Body of pancreas (tissue), 4 donors: ENCODE data around the gene NDUFAB1. TPM values are rescaled to one million over a fixed set of nuclear protein-coding genes. Genes with fewer than 3 reads are reported as not detected.

Source experiments
- ATAC-seq: fragments of 150-250 bp; one replicate; pipeline ENCODE4 v1.9.1; 2016
- DNase-seq, 4 donors: peaks; one replicate each; pipeline ENCODE4 v3.0.0-alpha.2; 2019
- H3K27ac ChIP-seq, 4 donors: fragments of 200-600 bp; sonication (generic); 1 replicate in 3 of 4; 2 replicates in 1 of 4; pipeline versions ENCODE4 v1.5.1 to v1.6.1; 2016 to 2019; ENCODE audit warnings: mild to moderate bottlenecking in 1 of 4, mixed read lengths in 1 of 4, moderate library complexity in 1 of 4
- H3K27me3 ChIP-seq, 2 donors: fragments of 200-600 bp; sonication (generic); one replicate each; pipeline ENCODE4 v1.6.0; 2016; ENCODE audit warnings: mild to moderate bottlenecking in 1 of 2
- H3K36me3 ChIP-seq, 2 donors: fragments of 200-600 bp; sonication (generic); replicated peaks in 1 of 2; 2 replicates each; pipeline ENCODE4 v1.5.1; 2016; ENCODE audit warnings: low read depth in 2 of 2; ENCODE audit not compliant: insufficient read depth in 1 of 2
- H3K4me1 ChIP-seq: fragments of 200-600 bp; sonication (generic); one replicate; pipeline ENCODE4 v1.6.0; 2016
- H3K4me3 ChIP-seq, 2 donors: fragments of 200-600 bp; sonication (generic); 1 replicate in 1 of 2; 2 replicates in 1 of 2; pipeline ENCODE4 v1.5.1; 2016 to 2019
- H3K9me3 ChIP-seq, 3 donors: fragments of 200-600 bp; sonication (generic); 1 replicate in 2 of 3; 2 replicates in 1 of 3; pipeline ENCODE4 v1.5.1; 2016
- POLR2A ChIP-seq, 3 donors: fragments of 450-650 bp; IDR thresholded peaks; one replicate each; pipeline ENCODE4 v1.6.1; 2016; ENCODE audit warnings: antibody characterized with exemption in 3 of 3, mild to moderate bottlenecking in 2 of 3
- WGBS, 2 donors: methylation state at CpG; one replicate each; pipeline ENCODE4 v1.1.5; 2017; 5-methylcytosine and 5-hydroxymethylcytosine counted together
- intact Hi-C: fragments of 100-400 bp; cut with DNase I; formaldehyde crosslinking; loops from one replicate; pipeline ENCODE4 v1.15.1; 2023
- total RNA-seq, 2 donors: library from RNA; depleted of rRNA; stranded (reverse); fragments of >200 nt; gene quantifications; one replicate each; pipeline ENCODE4 v1.1.0, GENCODE V29; 2016
- TF ChIP-seq, protein P1 (sequence below), 7 experiments: fragments of 450-650 bp in 4 of 7; fragments of 200-600 bp in 3 of 7; sonication (generic) in 3 of 7; IDR thresholded peaks; one replicate each; pipeline ENCODE4 v1.5.1; 2016 to 2019; ENCODE audit warnings: antibody characterized with exemption in 7 of 7

Gene NDUFAB1
- total RNA-seq, 2 donors from 2014 or later: 16.2 to 42.0 TPM

DNA sequence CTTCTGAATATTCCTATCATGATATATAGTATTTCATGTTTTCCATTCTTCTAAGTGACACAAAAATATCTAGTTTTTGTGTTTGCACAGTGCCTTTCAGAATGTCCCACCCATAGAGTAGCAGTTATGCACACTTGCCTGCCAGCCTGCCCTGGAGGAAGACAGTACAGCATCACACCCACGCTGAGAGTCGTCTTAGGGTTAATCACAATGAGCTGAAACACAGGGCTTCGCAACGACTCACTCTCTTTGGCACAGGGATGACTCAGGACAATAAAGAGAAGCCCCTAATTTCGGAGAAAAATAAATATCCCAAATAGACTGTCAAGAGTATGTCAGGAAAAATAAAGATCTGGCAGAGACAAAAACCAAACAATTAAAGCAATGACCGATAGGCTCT lies 11.6 kb upstream of the NDUFAB1 start:
- WGBS, 2 donors: 78 to 82% methylated on average over 6 of the region's 6 CpGs
- DNase-seq (no peak), ATAC-seq (no peak)
- Histone ChIP-seq H3K27me3 (no peaks in the 10 kb centered on the region), H3K27ac (no peak overlapping the region), H3K4me1 (no peaks in the 10 kb centered on the region), H3K4me3 (no peak overlapping the region), H3K36me3 (peaks cover 6 to 9% of the 10 kb centered on the region in 2 donors), H3K9me3 (no peaks in the 10 kb centered on the region)
- TF ChIP-seq POLR2A (IDR thresholded peaks at IDR 0.05): no peak
- TF ChIP-seq, protein P1, sequence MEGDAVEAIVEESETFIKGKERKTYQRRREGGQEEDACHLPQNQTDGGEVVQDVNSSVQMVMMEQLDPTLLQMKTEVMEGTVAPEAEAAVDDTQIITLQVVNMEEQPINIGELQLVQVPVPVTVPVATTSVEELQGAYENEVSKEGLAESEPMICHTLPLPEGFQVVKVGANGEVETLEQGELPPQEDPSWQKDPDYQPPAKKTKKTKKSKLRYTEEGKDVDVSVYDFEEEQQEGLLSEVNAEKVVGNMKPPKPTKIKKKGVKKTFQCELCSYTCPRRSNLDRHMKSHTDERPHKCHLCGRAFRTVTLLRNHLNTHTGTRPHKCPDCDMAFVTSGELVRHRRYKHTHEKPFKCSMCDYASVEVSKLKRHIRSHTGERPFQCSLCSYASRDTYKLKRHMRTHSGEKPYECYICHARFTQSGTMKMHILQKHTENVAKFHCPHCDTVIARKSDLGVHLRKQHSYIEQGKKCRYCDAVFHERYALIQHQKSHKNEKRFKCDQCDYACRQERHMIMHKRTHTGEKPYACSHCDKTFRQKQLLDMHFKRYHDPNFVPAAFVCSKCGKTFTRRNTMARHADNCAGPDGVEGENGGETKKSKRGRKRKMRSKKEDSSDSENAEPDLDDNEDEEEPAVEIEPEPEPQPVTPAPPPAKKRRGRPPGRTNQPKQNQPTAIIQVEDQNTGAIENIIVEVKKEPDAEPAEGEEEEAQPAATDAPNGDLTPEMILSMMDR (IDR thresholded peaks at IDR 0.05): no peak
- intact Hi-C loops: no loop called here

DNA sequence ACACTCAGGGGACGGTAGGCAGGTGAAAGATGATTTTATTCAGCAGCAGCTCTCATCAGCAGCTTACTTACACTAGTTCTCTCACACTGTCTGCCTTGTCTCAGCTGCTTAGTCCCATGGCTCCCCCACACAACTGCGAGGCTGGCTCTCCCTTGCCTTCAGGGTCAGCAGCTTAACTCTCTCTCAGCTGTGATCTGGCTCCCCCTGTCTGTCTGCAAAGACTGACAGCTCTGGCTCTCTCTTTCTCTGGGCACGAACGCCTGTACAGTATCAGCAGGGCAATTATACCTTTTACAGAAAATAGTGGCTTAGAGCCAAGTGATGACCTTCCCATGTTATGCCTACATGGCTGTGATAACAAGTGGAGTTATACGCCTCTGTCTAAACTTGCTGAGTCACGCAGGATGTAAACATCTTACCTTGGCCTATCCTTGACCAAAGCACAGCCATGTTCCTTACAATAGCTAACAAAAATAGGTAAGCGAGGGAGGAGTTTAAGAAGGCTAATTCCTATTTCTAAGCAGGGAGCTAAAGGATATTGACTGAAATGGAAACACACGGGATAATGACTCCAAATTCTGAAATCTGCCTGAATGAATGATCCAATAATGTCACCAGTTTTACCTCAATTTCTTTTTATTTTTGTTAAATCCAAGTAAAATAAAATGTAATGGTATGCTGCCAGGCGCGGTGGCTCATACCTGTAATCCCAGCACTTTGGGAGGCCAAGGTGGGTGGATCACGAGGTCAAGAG lies 1.1 kb upstream of the NDUFAB1 start:
- H3K27me3 ChIP-seq: no peaks in the 10 kb centered on the region
- no peaks in the 10 kb centered on the region for H3K9me3 ChIP-seq
- no peak overlapping the region for H3K4me3 ChIP-seq
- intact Hi-C loops: no loop called here
- no peaks in the 10 kb centered on the region for H3K36me3 ChIP-seq
- H3K27ac ChIP-seq: peak overlapping the region in 1 of 4 donors; percentile 82
- 69 to 76% methylated on average over 11 of the region's 11 CpGs for WGBS, 2 donors
- H3K4me1 ChIP-seq: peaks cover 13% of the 10 kb centered on the region
- DNase-seq: peak in 2 of 4 donors; percentile 13 to 14
- no peak for TF ChIP-seq POLR2A (IDR thresholded peaks at IDR 0.05)
- TF ChIP-seq, protein P1 (IDR thresholded peaks at IDR 0.05): peak in 2 of 7 experiments; percentile 5 to 8
- no peak for ATAC-seq

DNA sequence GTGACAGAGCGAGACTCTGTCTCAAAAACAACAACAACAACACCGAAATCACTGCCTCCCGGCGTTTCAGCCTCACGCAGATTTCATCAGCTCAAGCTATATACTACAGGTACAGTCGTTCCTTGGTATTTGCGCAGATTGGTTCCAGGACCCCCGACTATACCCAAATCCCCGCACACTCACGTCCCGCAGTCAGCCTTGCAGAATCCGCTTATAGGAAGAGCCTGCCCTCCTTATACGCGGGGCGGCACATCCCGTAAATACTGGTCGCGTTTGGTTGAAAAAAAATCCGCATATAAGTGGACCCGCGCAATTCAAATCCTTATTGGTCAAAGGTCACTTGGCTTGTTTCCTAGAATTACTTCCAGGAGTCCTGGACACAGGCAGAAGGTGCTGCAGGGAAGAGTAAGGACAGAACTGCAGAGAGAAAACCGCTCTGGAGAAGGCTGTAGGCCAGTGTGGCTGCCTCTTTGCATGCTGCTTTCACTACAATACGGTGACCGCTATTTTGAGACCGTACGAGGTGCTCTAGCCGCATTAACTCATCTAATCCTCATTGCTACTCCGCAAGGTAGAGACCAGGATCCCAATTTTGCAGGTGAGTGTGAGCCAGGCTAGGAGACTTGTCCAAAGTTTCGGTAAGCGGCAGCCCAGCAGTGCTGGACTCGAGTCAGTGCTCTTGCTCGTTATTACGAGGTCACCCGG lies 718 bp downstream of the NDUFAB1 start:
- WGBS, 2 donors: 9 to 17% methylated on average over 24 to 34 of the region's 34 CpGs
- ATAC-seq: no peak
- Histone ChIP-seq H3K4me3 (peak overlapping the region; percentile 80 to 98), H3K9me3 (no peaks in the 10 kb centered on the region), H3K4me1 (peaks cover 13% of the 10 kb centered on the region), H3K27me3 (no peaks in the 10 kb centered on the region), H3K27ac (peak overlapping the region; percentile 41 to 82 (median 66)), H3K36me3 (peaks cover 0 to 3% of the 10 kb centered on the region in 2 donors)
- TF ChIP-seq, protein P1 (IDR thresholded peaks at IDR 0.05): no peak
- DNase-seq: peak in 1 of 4 donors; percentile 6
- intact Hi-C loops: no loop called here

DNA sequence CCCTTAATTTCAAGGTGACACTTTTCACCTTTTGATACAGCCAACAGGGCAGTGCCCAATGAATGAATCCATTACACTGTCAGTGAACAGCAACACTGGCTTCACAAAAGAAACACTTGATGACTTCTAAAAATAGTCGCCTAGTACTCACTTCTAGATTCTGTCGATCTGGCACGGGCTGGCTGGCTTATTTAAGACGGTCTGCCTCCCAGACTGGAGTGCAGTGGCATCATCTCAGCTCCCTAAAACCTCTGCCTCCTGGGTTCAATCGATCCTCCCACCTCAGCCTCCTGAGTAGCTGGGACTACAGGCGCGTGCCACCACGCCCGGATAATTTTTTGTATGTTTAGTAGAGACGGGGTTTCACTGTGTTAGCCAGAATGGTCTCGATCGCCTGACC lies 1.9 kb downstream of the NDUFAB1 start:
- peaks cover 0 to 5% of the 10 kb centered on the region in 2 donors for H3K36me3 ChIP-seq
- intact Hi-C loops: no loop called here
- TF ChIP-seq, protein P1 (IDR thresholded peaks at IDR 0.05): no peak
- no peak for TF ChIP-seq POLR2A (IDR thresholded peaks at IDR 0.05)
- no peaks in the 10 kb centered on the region for H3K9me3 ChIP-seq
- no peak overlapping the region for H3K27ac ChIP-seq
- peaks cover 13% of the 10 kb centered on the region for H3K4me1 ChIP-seq
- 93 to 98% methylated on average over 7 to 12 of the region's 12 CpGs for WGBS, 2 donors
- no peak overlapping the region for H3K4me3 ChIP-seq
- ATAC-seq (no peak), DNase-seq (no peak)
- no peaks in the 10 kb centered on the region for H3K27me3 ChIP-seq
